HepG2 (cell line): Measurements from ENCODE around the gene MARCHF9. TPM values are rescaled to one million over a fixed set of nuclear protein-coding genes. Genes with fewer than 3 reads are reported as not detected.

Experiments used
- CCDC6 ChIP-seq: sonication (generic); formaldehyde crosslinking; IDR thresholded peaks from 2 replicates; pipeline ENCODE4 v1.8.1; 2022; ENCODE audit warnings: mild to moderate bottlenecking, missing genetic modification reagents, moderate library complexity
- DR1 ChIP-seq: sonication (generic); formaldehyde crosslinking; IDR thresholded peaks from 2 replicates; pipeline ENCODE4 v1.8.0; 2021; ENCODE audit warnings: mild to moderate bottlenecking, missing genetic modification reagents, inconsistent platforms
- ETV5 ChIP-seq: IDR thresholded peaks from 2 replicates; pipeline ENCODE4 v1.6.1; 2018; ENCODE audit warnings: missing biosample characterization, missing genetic modification reagents, inconsistent platforms, borderline replicate concordance
- HIVEP1 ChIP-seq: sonication (generic); formaldehyde crosslinking; IDR thresholded peaks from 2 replicates; pipeline ENCODE4 v1.4.0; 2020; ENCODE audit warnings: mild to moderate bottlenecking, missing genetic modification reagents
- MATR3 ChIP-seq: sonication (generic); formaldehyde crosslinking; IDR thresholded peaks from 2 replicates; pipeline ENCODE4 v1.4.0; 2020; ENCODE audit warnings: missing genetic modification reagents
- NFE2L2 ChIP-seq: fragments of 150-350 bp; IDR thresholded peaks from 2 replicates; pipeline ENCODE4 v1.6.1; 2014; ENCODE audit warnings: low read length
- NFIC ChIP-seq: IDR thresholded peaks from 2 replicates; pipeline ENCODE4 v1.6.1; 2012; ENCODE audit warnings: mild to moderate bottlenecking, low read length, inconsistent platforms
- RCOR2 ChIP-seq: IDR thresholded peaks from 2 replicates; pipeline ENCODE4 v1.6.1; 2016; ENCODE audit warnings: missing biosample characterization, missing genetic modification reagents
- SNAPC2 ChIP-seq: sonication (generic); formaldehyde crosslinking; IDR thresholded peaks from 2 replicates; pipeline ENCODE4 v1.8.1; 2022; ENCODE audit warnings: mild to moderate bottlenecking, missing genetic modification reagents
- ZFP62 ChIP-seq: sonication (generic); formaldehyde crosslinking; IDR thresholded peaks from 2 replicates; pipeline ENCODE4 v1.4.0; 2020; ENCODE audit warnings: missing genetic modification reagents
- ZNF230 ChIP-seq: sonication (generic); formaldehyde crosslinking; IDR thresholded peaks from 2 replicates; pipeline ENCODE4 v1.4.0; 2020; ENCODE audit warnings: mild to moderate bottlenecking, missing genetic modification reagents
- ZNF543 ChIP-seq: sonication (generic); formaldehyde crosslinking; IDR thresholded peaks from 2 replicates; pipeline ENCODE4 v1.4.0; 2020; ENCODE audit warnings: mild to moderate bottlenecking, missing genetic modification reagents
- ZNF577 ChIP-seq: sonication (generic); formaldehyde crosslinking; IDR thresholded peaks from 2 replicates; pipeline ENCODE4 v1.4.0; 2020; ENCODE audit warnings: mild to moderate bottlenecking, low read depth, missing genetic modification reagents, borderline replicate concordance
- ZNF83 ChIP-seq: sonication (generic); formaldehyde crosslinking; IDR thresholded peaks from 2 replicates; pipeline ENCODE4 v1.4.0; 2020; ENCODE audit warnings: missing genetic modification reagents, mild to moderate bottlenecking, borderline replicate concordance
- ZSCAN25 ChIP-seq: sonication (generic); formaldehyde crosslinking; IDR thresholded peaks from 2 replicates; pipeline ENCODE4 v1.8.0; 2022; ENCODE audit warnings: mild to moderate bottlenecking, missing genetic modification reagents
- polyA plus RNA-seq, 8 experiments: library from polyadenylated mRNA; depleted of rRNA in 3 of 8; stranded (reverse) in 7 of 8; unstranded in 1 of 8; fragments of >200 nt; fragmentation: Illumina TruSeq in 4 of 8; extraction: Trizol in 4 of 8; gene quantifications; 2 replicates each; pipeline versions ENCODE4 v1.2.1 to v1.2.3, GENCODE V29; 2011 to 2016; ENCODE audit warnings: low read depth in 4 of 8, missing spikeins in 1 of 8, mixed read lengths in 1 of 8; ENCODE audit not compliant: insufficient read depth in 1 of 8
- total RNA-seq, 5 experiments: library from RNA; depleted of rRNA; stranded (reverse); fragments of >200 nt; fragmentation: Illumina TruSeq; extraction: Trizol; gene quantifications; 2 replicates each; pipeline ENCODE4 v1.2.3, GENCODE V29; 2016; ENCODE audit warnings: low read depth in 1 of 5
- TF ChIP-seq, protein P1 (sequence below), 2 experiments: IDR thresholded peaks; 2 replicates each; pipeline ENCODE4 v1.6.1; 2011 to 2012; ENCODE audit warnings: low read length in 2 of 2, borderline replicate concordance in 1 of 2, low read depth in 1 of 2, mild to moderate bottlenecking in 1 of 2, moderate library complexity in 1 of 2
- TF ChIP-seq, protein P2 (sequence below): IDR thresholded peaks from 2 replicates; pipeline ENCODE4 v1.6.1; 2016
- TF ChIP-seq, protein P3 (sequence below): sonication (generic); formaldehyde crosslinking; IDR thresholded peaks from 2 replicates; pipeline ENCODE4 v1.4.0; 2020; ENCODE audit warnings: missing genetic modification reagents, borderline replicate concordance
- TF ChIP-seq, protein P4 (sequence below): sonication (generic); formaldehyde crosslinking; IDR thresholded peaks from 2 replicates; pipeline ENCODE4 v1.4.0; 2020; ENCODE audit warnings: missing genetic modification reagents

MARCHF9 gene
- total and polyA plus RNA-seq, 2 of the 13 experiments (the other 11 are each of a cell fraction or from before 2014, with no cell fraction given), result 5.7 to 9.6 TPM

DNA sequence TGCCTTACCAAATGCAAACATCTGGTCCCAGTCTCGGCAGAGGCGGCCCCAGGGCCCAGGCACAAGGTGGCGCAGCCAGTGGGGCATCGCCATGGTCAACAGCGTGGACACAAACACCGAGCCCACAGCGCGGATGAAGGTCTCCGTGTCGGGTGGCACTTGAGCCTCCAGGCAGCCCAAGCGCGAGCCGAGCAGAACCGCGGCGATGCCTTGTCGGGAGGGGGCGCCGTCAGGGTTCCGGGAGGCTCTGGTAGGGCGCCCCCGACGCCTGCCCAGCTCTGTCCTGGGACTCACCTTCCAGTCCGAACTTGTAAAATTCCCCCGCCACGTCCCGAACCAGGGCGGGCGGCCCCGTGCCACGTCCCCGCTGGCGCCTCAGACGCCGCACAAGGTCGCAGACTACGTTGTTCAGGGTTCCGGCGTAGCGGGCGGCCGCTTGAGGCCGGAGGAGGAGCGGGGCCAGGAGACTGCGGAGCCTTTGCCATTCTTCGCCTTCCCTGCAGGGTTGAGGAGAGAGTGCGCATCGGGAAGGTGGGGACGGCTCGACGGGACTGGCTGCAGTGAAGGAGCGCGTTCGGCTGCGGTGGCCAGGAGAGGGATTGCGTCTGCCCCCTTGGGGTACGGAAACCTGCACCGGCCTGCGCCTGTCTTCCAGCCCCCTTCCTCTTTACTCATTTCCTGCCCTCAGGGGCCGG, 10.2 kb downstream of the MARCHF9 start (continued):
- TF ChIP-seq, protein P1, sequence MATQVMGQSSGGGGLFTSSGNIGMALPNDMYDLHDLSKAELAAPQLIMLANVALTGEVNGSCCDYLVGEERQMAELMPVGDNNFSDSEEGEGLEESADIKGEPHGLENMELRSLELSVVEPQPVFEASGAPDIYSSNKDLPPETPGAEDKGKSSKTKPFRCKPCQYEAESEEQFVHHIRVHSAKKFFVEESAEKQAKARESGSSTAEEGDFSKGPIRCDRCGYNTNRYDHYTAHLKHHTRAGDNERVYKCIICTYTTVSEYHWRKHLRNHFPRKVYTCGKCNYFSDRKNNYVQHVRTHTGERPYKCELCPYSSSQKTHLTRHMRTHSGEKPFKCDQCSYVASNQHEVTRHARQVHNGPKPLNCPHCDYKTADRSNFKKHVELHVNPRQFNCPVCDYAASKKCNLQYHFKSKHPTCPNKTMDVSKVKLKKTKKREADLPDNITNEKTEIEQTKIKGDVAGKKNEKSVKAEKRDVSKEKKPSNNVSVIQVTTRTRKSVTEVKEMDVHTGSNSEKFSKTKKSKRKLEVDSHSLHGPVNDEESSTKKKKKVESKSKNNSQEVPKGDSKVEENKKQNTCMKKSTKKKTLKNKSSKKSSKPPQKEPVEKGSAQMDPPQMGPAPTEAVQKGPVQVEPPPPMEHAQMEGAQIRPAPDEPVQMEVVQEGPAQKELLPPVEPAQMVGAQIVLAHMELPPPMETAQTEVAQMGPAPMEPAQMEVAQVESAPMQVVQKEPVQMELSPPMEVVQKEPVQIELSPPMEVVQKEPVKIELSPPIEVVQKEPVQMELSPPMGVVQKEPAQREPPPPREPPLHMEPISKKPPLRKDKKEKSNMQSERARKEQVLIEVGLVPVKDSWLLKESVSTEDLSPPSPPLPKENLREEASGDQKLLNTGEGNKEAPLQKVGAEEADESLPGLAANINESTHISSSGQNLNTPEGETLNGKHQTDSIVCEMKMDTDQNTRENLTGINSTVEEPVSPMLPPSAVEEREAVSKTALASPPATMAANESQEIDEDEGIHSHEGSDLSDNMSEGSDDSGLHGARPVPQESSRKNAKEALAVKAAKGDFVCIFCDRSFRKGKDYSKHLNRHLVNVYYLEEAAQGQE (IDR thresholded peaks at IDR 0.05; ENCODE audit: borderline replicate concordance in 1 of 2, low read depth in 1 of 2, low read length in 2 of 2), result no peak
- peak; percentile 81 for TF ChIP-seq HIVEP1 (CRISPR knock-in tag)
- TF ChIP-seq, protein P2, sequence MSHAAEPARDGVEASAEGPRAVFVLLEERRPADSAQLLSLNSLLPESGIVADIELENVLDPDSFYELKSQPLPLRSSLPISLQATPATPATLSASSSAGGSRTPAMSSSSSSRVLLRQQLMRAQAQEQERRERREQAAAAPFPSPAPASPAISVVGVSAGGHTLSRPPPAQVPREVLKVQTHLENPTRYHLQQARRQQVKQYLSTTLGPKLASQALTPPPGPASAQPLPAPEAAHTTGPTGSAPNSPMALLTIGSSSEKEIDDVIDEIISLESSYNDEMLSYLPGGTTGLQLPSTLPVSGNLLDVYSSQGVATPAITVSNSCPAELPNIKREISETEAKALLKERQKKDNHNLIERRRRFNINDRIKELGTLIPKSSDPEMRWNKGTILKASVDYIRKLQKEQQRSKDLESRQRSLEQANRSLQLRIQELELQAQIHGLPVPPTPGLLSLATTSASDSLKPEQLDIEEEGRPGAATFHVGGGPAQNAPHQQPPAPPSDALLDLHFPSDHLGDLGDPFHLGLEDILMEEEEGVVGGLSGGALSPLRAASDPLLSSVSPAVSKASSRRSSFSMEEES (CRISPR knock-in tag), result no peak
- TF ChIP-seq DR1 (CRISPR knock-in tag), result no peak
- TF ChIP-seq RCOR2, result no peak
- TF ChIP-seq MATR3 (CRISPR knock-in tag), result no peak
- TF ChIP-seq ZNF230 (CRISPR knock-in tag), result peak; percentile 58; the same call in 1 of the 2 replicates
- TF ChIP-seq ZNF543, result 0 out of 2 replicates have a peak, but pooled peaks have one; percentile 33
- TF ChIP-seq, protein P3, sequence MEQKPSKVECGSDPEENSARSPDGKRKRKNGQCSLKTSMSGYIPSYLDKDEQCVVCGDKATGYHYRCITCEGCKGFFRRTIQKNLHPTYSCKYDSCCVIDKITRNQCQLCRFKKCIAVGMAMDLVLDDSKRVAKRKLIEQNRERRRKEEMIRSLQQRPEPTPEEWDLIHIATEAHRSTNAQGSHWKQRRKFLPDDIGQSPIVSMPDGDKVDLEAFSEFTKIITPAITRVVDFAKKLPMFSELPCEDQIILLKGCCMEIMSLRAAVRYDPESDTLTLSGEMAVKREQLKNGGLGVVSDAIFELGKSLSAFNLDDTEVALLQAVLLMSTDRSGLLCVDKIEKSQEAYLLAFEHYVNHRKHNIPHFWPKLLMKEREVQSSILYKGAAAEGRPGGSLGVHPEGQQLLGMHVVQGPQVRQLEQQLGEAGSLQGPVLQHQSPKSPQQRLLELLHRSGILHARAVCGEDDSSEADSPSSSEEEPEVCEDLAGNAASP (CRISPR knock-in tag), result 0 out of 2 replicates have a peak, but pooled peaks have one; percentile 18
- TF ChIP-seq, protein P4, sequence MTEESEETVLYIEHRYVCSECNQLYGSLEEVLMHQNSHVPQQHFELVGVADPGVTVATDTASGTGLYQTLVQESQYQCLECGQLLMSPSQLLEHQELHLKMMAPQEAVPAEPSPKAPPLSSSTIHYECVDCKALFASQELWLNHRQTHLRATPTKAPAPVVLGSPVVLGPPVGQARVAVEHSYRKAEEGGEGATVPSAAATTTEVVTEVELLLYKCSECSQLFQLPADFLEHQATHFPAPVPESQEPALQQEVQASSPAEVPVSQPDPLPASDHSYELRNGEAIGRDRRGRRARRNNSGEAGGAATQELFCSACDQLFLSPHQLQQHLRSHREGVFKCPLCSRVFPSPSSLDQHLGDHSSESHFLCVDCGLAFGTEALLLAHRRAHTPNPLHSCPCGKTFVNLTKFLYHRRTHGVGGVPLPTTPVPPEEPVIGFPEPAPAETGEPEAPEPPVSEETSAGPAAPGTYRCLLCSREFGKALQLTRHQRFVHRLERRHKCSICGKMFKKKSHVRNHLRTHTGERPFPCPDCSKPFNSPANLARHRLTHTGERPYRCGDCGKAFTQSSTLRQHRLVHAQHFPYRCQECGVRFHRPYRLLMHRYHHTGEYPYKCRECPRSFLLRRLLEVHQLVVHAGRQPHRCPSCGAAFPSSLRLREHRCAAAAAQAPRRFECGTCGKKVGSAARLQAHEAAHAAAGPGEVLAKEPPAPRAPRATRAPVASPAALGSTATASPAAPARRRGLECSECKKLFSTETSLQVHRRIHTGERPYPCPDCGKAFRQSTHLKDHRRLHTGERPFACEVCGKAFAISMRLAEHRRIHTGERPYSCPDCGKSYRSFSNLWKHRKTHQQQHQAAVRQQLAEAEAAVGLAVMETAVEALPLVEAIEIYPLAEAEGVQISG (CRISPR knock-in tag), result peak; percentile 61
- TF ChIP-seq ZNF83 (CRISPR knock-in tag), result no peak
- TF ChIP-seq SNAPC2 (CRISPR knock-in tag), result peak; percentile 57; the same call in 1 of the 2 replicates
- TF ChIP-seq ZSCAN25 (CRISPR knock-in tag), result no peak
- TF ChIP-seq CCDC6 (CRISPR knock-in tag), result no peak
- peak; percentile 13; the same call in 1 of the 2 replicates for TF ChIP-seq ETV5 (CRISPR knock-in tag)
- no peak for TF ChIP-seq ZNF577 (CRISPR knock-in tag)
- no peak for TF ChIP-seq ZFP62 (CRISPR knock-in tag)
- TF ChIP-seq NFE2L2, result no peak
- TF ChIP-seq NFIC, result no peak
